SK-N-SH (cell line): ENCODE measurements around the gene SAPCD2. TPM values are rescaled to one million over a fixed set of nuclear protein-coding genes. Genes with fewer than 3 reads are reported as not detected.

Experiments
- CHD2 ChIP-seq: fragments of 150-350 bp; IDR thresholded peaks from 2 replicates; pipeline ENCODE4 v1.6.1; 2018; ENCODE audit warnings: low read length; ENCODE audit not compliant: partially characterized antibody
- EP300 ChIP-seq, 2 experiments: IDR thresholded peaks; 2 replicates each; pipeline versions ENCODE4 v1.4.0 to v1.6.1; 2012; ENCODE audit warnings: borderline replicate concordance in 1 of 2, low read depth in 1 of 2, low read length in 1 of 2
- FOSL2 ChIP-seq: IDR thresholded peaks from 2 replicates; pipeline ENCODE4 v1.4.0; 2012; ENCODE audit warnings: low read depth, mild to moderate bottlenecking, moderate library complexity, borderline replicate concordance
- FOXM1 ChIP-seq: IDR thresholded peaks from 2 replicates; pipeline ENCODE4 v1.4.0; 2012; ENCODE audit warnings: low read depth, mild to moderate bottlenecking
- MEF2A ChIP-seq: IDR thresholded peaks from 2 replicates; pipeline ENCODE4 v1.4.0; 2012; ENCODE audit warnings: low read depth, borderline replicate concordance
- RAD21 ChIP-seq: IDR thresholded peaks from 2 replicates; pipeline ENCODE4 v1.6.1; 2012; ENCODE audit warnings: mild to moderate bottlenecking, low read length
- RCOR1 ChIP-seq: fragments of 150-350 bp; IDR thresholded peaks from 2 replicates; pipeline ENCODE4 v1.6.1; 2017; ENCODE audit warnings: antibody characterized with exemption, low read length
- SIN3A ChIP-seq: IDR thresholded peaks from 2 replicates; pipeline ENCODE4 v1.6.1; 2012; ENCODE audit warnings: low read depth, mild to moderate bottlenecking, low read length, moderate library complexity, borderline replicate concordance
- SMC3 ChIP-seq: IDR thresholded peaks from 2 replicates; pipeline ENCODE4 v1.6.1; 2012; ENCODE audit warnings: low read depth, low read length, improper control_type of control experiment
- TCF12 ChIP-seq: IDR thresholded peaks from 2 replicates; pipeline ENCODE4 v1.4.0; 2012
- ZBTB33 ChIP-seq: IDR thresholded peaks from 2 replicates; pipeline ENCODE4 v1.4.0; 2012; ENCODE audit warnings: low read depth, borderline replicate concordance
- polyA plus RNA-seq, 3 experiments: library from polyadenylated mRNA; depleted of rRNA; stranded (reverse); fragments of >200 nt; gene quantifications; 2 replicates each; pipeline ENCODE4 v1.2.3, GENCODE V29; 2012
- TF ChIP-seq, protein P1 (sequence below): IDR thresholded peaks from 2 replicates; pipeline ENCODE4 v1.6.1; 2012; ENCODE audit warnings: mild to moderate bottlenecking, low read depth, low read length, moderate library complexity

The SAPCD2 gene
- polyA plus RNA-seq, 1 of the 3 experiments (the other 2 are of a cell fraction) = 6.0 TPM

DNA sequence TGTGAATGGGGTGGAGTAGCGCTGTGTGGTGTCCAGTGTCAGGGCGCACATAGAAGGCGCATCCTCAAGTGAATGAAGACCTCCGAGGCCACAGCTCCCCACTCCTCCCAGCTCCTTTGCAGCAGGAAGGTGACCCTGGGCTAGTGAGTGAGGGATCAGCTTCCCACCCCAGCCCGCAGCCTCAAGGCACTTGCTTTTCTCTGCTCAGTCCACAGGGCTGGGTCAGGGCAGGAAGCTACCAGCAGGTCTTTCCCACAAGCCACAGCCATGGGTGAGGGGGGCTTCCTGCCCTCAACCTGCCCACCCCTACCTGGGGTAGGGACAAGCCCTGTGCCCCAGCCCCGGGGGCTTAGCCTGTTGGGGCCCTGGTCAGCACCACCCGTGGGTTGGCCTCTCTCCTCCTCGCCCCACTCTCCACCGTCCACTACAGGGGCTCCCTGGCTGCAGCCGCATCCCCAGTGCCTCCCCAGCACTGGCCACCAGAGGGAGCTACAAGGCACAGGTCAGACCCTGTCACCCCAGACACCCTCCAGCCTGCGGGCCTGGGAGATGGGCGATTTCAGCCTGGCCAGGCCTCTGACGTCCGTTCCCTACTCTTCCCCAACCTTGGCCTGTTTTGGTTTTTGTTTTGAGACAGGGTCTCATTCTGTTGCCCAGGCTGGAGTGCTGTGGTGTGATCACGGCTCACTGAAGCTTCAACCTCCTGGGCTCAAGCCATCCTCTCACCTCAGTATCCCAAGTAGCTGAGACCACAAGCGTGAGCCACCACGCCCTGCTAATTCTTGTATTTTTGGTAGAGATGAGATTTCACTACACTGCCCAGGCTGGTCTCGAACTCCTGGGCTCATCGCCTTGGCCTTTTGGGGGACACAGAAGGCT lies 41.1 kb downstream of the SAPCD2 start (continued):
- TF ChIP-seq RAD21 = peak; percentile 56
- no peak for TF ChIP-seq EP300 (IDR thresholded peaks at IDR 0.05; ENCODE audit: borderline replicate concordance in 1 of 2, low read depth in 1 of 2, low read length in 1 of 2)
- TF ChIP-seq SMC3 = peak; percentile 51
- no peak for TF ChIP-seq FOSL2
- TF ChIP-seq FOXM1 = no peak
- no peak for TF ChIP-seq ZBTB33
- TF ChIP-seq MEF2A = no peak
- no peak for TF ChIP-seq TCF12
- TF ChIP-seq SIN3A = no peak
- no peak for TF ChIP-seq CHD2
- TF ChIP-seq RCOR1 = 0 out of 2 replicates have a peak, but pooled peaks have one; percentile 34
- TF ChIP-seq, protein P1, sequence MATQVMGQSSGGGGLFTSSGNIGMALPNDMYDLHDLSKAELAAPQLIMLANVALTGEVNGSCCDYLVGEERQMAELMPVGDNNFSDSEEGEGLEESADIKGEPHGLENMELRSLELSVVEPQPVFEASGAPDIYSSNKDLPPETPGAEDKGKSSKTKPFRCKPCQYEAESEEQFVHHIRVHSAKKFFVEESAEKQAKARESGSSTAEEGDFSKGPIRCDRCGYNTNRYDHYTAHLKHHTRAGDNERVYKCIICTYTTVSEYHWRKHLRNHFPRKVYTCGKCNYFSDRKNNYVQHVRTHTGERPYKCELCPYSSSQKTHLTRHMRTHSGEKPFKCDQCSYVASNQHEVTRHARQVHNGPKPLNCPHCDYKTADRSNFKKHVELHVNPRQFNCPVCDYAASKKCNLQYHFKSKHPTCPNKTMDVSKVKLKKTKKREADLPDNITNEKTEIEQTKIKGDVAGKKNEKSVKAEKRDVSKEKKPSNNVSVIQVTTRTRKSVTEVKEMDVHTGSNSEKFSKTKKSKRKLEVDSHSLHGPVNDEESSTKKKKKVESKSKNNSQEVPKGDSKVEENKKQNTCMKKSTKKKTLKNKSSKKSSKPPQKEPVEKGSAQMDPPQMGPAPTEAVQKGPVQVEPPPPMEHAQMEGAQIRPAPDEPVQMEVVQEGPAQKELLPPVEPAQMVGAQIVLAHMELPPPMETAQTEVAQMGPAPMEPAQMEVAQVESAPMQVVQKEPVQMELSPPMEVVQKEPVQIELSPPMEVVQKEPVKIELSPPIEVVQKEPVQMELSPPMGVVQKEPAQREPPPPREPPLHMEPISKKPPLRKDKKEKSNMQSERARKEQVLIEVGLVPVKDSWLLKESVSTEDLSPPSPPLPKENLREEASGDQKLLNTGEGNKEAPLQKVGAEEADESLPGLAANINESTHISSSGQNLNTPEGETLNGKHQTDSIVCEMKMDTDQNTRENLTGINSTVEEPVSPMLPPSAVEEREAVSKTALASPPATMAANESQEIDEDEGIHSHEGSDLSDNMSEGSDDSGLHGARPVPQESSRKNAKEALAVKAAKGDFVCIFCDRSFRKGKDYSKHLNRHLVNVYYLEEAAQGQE = no peak
